ENCODE measurements around the gene PLAAT1.
A peak's percentile ranks its signal among the peaks of the same experiment; 100 is the strongest.

The PLAAT1 gene

DNA sequence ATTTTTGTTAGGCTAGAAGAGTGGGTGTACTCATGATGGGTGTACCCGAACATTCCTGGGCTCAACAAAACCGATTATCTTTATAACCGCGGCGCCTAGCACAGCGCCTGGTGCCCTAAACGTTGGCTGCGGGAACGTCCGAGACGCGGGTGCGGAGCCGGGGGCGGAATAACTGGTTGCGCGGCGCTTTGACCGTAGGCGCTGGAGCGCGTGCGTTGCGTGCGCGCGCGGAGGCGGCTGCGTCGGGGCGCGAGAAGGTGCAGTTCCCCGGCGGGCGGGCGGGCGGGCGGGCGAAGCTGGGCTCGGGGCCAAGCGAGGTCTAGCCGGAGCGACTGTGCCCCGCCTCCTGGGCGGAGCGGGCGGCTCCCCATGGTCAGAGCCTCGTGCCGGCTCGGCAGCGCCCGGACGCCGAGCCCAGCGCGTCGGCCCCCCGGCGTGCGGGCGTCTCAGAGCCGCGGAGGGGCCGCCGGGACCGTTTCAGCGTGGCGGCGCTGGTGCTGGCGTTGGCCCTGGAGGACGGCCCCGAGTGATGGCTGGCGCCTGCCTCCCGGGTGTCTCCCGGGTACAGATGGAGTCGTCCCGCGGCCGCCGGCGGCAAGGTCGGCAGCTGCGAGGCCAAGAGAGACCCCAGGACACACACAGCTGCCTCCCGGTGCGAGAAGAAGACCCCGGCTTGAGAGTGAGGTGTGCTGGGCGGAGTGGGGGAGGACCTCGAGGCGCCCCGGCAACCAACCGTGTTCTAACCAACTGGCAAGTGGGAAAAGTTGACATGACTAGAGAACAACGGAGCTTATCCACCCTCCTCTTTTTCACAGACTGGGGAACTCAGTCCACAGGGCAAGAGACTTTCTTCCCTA, at the start of gene PLAAT1:
TSS of gene PLAAT1 (plus strand) at position 373 of the 857 bp plus-strand sequence. CDS start 14,429 bp downstream, outside the sequence.
- Histone ChIP-seq H3K4me1 (ENCODE audit: control insufficient read depth, insufficient read depth, low read length) (peaks cover 2% of the 10 kb centered on the region; the same call in 1 of the 2 replicates), H3K4me3 (ENCODE audit: low read length) (peak within 1 kb of the TSS; percentile 27; the same call in 1 of the 2 replicates), H3K27me3 (ENCODE audit: control insufficient read depth, insufficient read depth, low read length) (no peaks in the 10 kb centered on the region; the same call in 1 of the 2 replicates), H3K27ac (ENCODE audit: low read length) (no peak within 1 kb of the TSS), H3K9me3 (ENCODE audit: control insufficient read depth, insufficient read depth, low read length) (no peaks in the 10 kb centered on the region), H3K36me3 (ENCODE audit: control insufficient read depth, insufficient read depth, low read length) (no peaks in the 10 kb centered on the region)
- no peak for DNase-seq (ENCODE audit: low read depth, low spot score)
- no CpG with 5 or more reads among the region's 93 CpGs for WGBS (ENCODE audit: insufficient coverage, insufficient read length)

DNA sequence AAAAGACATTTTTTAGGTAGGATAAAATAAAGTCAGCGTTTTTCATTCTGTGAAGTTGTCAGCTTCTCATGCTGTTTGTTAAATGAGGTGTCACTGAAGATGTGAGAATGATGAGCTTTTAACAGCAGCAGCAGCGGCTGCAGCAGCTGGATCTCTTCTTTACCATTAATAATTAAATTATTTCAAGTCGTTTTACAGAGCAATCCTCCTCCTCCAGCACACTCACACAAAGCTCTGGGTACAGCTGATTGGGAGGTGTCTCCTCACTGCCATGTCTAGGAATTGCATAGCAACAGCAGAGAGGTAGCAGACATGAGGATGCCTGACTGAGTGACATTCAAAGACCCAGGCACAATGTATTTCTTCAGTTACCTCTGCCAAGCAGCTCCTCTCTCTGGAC, 46.7 kb upstream of the PLAAT1 start:
- H3K4me3 ChIP-seq (ENCODE audit: low read length), result no peak overlapping the region
- no peak overlapping the region for H3K27ac ChIP-seq (ENCODE audit: low read length)
- DNase-seq (ENCODE audit: low read depth, low spot score), result no peak
- no peaks in the 10 kb centered on the region for H3K9me3 ChIP-seq (ENCODE audit: control insufficient read depth, insufficient read depth, low read length)
- no peaks in the 10 kb centered on the region for H3K36me3 ChIP-seq (ENCODE audit: control insufficient read depth, insufficient read depth, low read length)
- no CpG with 5 or more reads among the region's 3 CpGs for WGBS (ENCODE audit: insufficient coverage, insufficient read length)
- no peaks in the 10 kb centered on the region for H3K27me3 ChIP-seq (ENCODE audit: control insufficient read depth, insufficient read depth, low read length)
- H3K4me1 ChIP-seq (ENCODE audit: control insufficient read depth, insufficient read depth, low read length), result no peaks in the 10 kb centered on the region

DNA sequence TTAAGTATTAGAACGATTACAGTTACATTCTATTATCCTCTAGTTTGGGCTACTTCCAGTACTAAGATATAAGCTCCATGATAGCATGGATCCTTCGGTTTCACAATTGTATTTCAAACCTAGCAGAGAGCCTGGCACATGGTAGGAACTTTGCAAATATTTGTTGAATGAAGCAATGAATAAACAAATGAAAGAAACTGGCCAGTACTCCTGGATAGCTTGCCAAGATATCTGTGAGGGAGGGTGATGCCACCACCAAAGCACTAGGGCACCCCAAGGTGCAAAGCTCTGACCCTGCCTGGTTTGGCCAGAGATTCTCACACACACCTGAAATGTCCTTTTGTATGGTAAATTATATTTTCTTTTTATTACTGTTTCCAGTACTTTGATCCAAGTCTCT, 44.3 kb upstream of the PLAAT1 start:
- no peak for DNase-seq (ENCODE audit: low read depth, low spot score)

DNA sequence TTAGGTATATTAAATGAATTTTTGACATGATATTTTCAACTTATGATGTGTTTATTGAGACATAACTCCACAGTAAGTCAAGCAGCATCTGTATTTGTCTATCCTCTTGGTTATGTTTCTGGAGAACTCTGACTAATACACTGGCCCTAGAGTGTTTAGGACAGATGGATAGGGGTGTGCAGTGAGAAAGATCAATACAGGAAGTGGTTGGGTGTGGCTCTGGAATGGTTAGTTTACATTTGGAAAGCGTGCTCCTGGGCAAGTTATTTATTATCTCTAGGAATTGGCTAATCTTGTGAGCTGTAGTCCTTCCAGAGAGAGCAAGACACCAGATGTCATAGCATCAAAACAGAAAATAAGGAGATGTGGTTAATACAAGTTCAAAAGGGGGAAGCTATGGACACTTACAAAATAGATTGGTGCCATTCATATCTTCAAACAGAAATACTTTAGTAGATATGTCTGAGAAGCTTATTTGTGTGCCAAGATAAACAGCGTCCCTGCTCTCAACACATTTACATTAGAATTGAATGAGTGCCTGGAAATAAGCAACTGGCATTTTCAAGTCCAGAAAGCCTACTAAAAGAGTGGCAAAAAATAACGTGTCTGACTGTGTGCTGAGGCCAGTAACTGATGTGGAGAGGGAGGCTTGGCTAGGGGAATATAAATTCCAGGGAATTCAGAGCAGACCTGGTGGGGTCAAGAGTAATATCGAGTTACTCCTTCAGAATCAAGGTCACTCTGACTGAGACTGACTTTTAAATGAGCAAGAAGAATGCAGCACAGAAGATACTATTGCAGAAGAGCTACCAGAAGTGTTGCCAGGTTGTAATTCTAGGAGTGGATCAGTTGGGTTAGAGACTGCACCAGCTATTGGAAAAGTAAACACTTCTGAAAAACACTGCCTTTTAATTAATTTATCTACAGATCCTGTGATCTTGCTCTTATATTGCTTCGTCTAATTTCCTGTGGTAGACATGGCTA, 33.4 kb upstream of the PLAAT1 start:
- Histone ChIP-seq H3K36me3 (ENCODE audit: control insufficient read depth, insufficient read depth, low read length) (no peaks in the 10 kb centered on the region), H3K27me3 (ENCODE audit: control insufficient read depth, insufficient read depth, low read length) (no peaks in the 10 kb centered on the region), H3K27ac (ENCODE audit: low read length) (no peak overlapping the region), H3K4me3 (ENCODE audit: low read length) (no peak overlapping the region), H3K4me1 (ENCODE audit: control insufficient read depth, insufficient read depth, low read length) (no peaks in the 10 kb centered on the region), H3K9me3 (ENCODE audit: control insufficient read depth, insufficient read depth, low read length) (no peaks in the 10 kb centered on the region)
- DNase-seq (ENCODE audit: low read depth, low spot score), result no peak
- WGBS (ENCODE audit: insufficient coverage, insufficient read length), result no CpG with 5 or more reads among the region's 5 CpGs

More for the DNA sequence above, 44.3 kb upstream of the PLAAT1 start:
- no peaks in the 10 kb centered on the region for H3K27me3 ChIP-seq (ENCODE audit: control insufficient read depth, insufficient read depth, low read length)
- H3K4me3 ChIP-seq (ENCODE audit: low read length), result no peak overlapping the region
- WGBS (ENCODE audit: insufficient coverage, insufficient read length), result no CpG with 5 or more reads among the region's 2 CpGs
- no peaks in the 10 kb centered on the region for H3K4me1 ChIP-seq (ENCODE audit: control insufficient read depth, insufficient read depth, low read length)
- H3K36me3 ChIP-seq (ENCODE audit: control insufficient read depth, insufficient read depth, low read length), result no peaks in the 10 kb centered on the region
- no peak overlapping the region for H3K27ac ChIP-seq (ENCODE audit: low read length)
- H3K9me3 ChIP-seq (ENCODE audit: control insufficient read depth, insufficient read depth, low read length), result no peaks in the 10 kb centered on the region

DNA sequence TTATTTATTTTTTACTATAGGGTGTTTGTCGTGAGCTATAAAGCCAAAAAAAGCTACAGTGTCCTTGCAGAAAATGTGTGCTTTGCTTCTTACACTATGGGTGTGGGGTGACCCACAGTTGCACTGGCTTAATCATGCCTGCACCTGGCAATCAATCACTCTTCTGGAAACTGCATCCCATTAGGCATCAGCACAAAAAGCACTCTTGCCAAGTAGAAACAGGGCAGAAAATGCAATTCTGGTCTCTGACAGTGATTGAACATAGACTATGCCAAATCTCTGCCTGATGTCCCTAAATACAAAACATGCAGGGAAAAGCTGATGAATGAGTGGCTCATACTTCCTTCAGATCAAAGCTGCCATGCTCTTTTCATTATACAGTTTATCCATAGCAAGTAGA, 30.4 kb upstream of the PLAAT1 start:
- no peaks in the 10 kb centered on the region for H3K27me3 ChIP-seq (ENCODE audit: control insufficient read depth, insufficient read depth, low read length)
- no CpG with 5 or more reads among the region's 1 CpG for WGBS (ENCODE audit: insufficient coverage, insufficient read length)
- no peak overlapping the region for H3K27ac ChIP-seq (ENCODE audit: low read length)
- DNase-seq (ENCODE audit: low read depth, low spot score), result no peak
- H3K36me3 ChIP-seq (ENCODE audit: control insufficient read depth, insufficient read depth, low read length), result no peaks in the 10 kb centered on the region
- no peaks in the 10 kb centered on the region for H3K9me3 ChIP-seq (ENCODE audit: control insufficient read depth, insufficient read depth, low read length)
- no peak overlapping the region for H3K4me3 ChIP-seq (ENCODE audit: low read length)
- H3K4me1 ChIP-seq (ENCODE audit: control insufficient read depth, insufficient read depth, low read length), result no peaks in the 10 kb centered on the region

DNA sequence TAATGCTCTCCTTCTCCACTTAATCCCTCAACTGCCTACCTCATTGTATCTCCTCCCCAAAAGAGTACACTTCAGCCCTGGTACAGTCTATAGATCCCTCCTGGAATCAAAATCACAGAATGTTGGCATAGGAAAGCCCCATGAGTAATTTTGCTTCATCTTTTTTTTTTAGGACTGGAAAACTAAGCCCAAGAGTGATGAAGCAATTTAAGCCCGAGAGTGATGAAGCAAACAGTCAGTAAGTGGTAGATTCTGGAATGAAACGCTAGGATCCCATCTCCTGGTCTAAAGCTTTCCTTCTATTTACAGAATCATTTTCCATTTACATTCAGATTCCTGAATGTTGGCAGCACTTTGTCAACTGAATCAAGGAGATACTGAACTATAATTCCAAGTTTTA, 29.8 kb upstream of the PLAAT1 start:
- H3K27ac ChIP-seq (ENCODE audit: low read length), result no peak overlapping the region
- no peak for DNase-seq (ENCODE audit: low read depth, low spot score)
- H3K9me3 ChIP-seq (ENCODE audit: control insufficient read depth, insufficient read depth, low read length), result no peaks in the 10 kb centered on the region
- no peak overlapping the region for H3K4me3 ChIP-seq (ENCODE audit: low read length)
- H3K36me3 ChIP-seq (ENCODE audit: control insufficient read depth, insufficient read depth, low read length), result no peaks in the 10 kb centered on the region
- no peaks in the 10 kb centered on the region for H3K4me1 ChIP-seq (ENCODE audit: control insufficient read depth, insufficient read depth, low read length)
- WGBS (ENCODE audit: insufficient coverage, insufficient read length), result no CpG with 5 or more reads among the region's 2 CpGs
- no peaks in the 10 kb centered on the region for H3K27me3 ChIP-seq (ENCODE audit: control insufficient read depth, insufficient read depth, low read length)

DNA sequence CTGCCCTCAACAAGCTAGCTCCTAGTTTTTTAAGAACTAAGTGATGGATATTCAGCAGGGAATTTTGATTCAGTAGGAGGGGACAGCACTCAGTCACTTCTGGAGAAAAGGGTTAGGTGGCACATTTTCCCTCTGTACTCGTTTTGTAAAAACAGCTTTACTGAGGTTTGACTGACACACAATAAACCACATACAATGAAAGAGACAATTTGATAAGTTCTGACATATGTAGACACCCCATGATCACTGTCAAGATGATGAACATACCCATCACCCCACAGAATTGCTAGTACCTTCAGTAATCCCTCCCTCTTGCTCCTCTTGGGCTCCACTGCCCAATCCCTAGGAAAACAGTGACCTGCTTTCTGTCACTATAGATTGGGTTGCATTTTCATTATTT, 29.0 kb upstream of the PLAAT1 start:
- Histone ChIP-seq H3K36me3 (ENCODE audit: control insufficient read depth, insufficient read depth, low read length) (no peaks in the 10 kb centered on the region), H3K4me3 (ENCODE audit: low read length) (no peak overlapping the region), H3K27me3 (ENCODE audit: control insufficient read depth, insufficient read depth, low read length) (no peaks in the 10 kb centered on the region), H3K4me1 (ENCODE audit: control insufficient read depth, insufficient read depth, low read length) (no peaks in the 10 kb centered on the region), H3K27ac (ENCODE audit: low read length) (no peak overlapping the region), H3K9me3 (ENCODE audit: control insufficient read depth, insufficient read depth, low read length) (no peaks in the 10 kb centered on the region)
- WGBS (ENCODE audit: insufficient coverage, insufficient read length), result no CpG with 5 or more reads among the region's 1 CpG
- DNase-seq (ENCODE audit: low read depth, low spot score), result no peak

DNA sequence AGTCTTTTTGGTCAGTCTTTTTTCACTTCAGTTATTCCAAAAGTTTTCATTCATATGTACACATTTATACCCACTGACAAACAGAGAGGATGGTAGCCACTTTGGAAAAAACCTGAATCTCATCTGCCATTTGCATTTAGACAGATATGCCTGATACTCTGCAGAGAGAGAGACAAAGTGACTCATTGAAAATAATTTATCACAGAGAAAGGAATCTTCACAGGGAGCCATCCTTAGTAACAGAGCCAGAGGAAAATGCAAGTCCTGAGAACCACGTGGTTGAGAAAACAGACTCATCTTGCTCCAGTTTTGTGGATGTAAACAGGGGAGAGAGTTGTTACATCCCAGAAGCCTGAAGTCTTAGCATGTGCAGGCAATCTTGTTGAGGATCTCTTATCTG, 28.2 kb upstream of the PLAAT1 start:
- Histone ChIP-seq H3K4me1 (ENCODE audit: control insufficient read depth, insufficient read depth, low read length) (no peaks in the 10 kb centered on the region), H3K36me3 (ENCODE audit: control insufficient read depth, insufficient read depth, low read length) (no peaks in the 10 kb centered on the region), H3K4me3 (ENCODE audit: low read length) (no peak overlapping the region), H3K9me3 (ENCODE audit: control insufficient read depth, insufficient read depth, low read length) (no peaks in the 10 kb centered on the region), H3K27ac (ENCODE audit: low read length) (no peak overlapping the region), H3K27me3 (ENCODE audit: control insufficient read depth, insufficient read depth, low read length) (no peaks in the 10 kb centered on the region)
- WGBS (ENCODE audit: insufficient coverage, insufficient read length), result no CpG with 5 or more reads among the region's 1 CpG
- no peak for DNase-seq (ENCODE audit: low read depth, low spot score)

DNA sequence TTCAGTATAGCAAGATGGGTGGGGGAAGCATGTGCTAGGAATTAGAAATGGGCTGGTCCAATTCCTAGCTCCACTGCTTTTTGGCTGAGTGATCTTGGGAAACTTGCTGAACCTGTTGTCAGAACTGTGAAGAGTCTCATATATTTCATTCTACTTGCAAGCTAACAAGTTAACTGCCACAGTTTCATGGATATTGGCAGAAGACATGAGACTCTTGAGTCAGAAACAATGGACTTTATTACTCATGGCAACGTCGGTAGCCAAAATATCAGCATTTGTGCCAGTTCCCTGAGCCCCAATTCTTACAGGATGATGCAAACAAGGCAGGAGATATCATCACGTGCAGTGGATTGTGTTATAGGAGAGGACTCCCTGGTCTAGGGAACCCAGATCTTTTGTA, 26.6 kb upstream of the PLAAT1 start:
- H3K27ac ChIP-seq (ENCODE audit: low read length), result no peak overlapping the region
- H3K27me3 ChIP-seq (ENCODE audit: control insufficient read depth, insufficient read depth, low read length), result no peaks in the 10 kb centered on the region
- no peaks in the 10 kb centered on the region for H3K9me3 ChIP-seq (ENCODE audit: control insufficient read depth, insufficient read depth, low read length)
- no peaks in the 10 kb centered on the region for H3K4me1 ChIP-seq (ENCODE audit: control insufficient read depth, insufficient read depth, low read length)
- no peak overlapping the region for H3K4me3 ChIP-seq (ENCODE audit: low read length)
- no peak for DNase-seq (ENCODE audit: low read depth, low spot score)
- H3K36me3 ChIP-seq (ENCODE audit: control insufficient read depth, insufficient read depth, low read length), result no peaks in the 10 kb centered on the region
- WGBS (ENCODE audit: insufficient coverage, insufficient read length), result no CpG with 5 or more reads among the region's 3 CpGs

DNA sequence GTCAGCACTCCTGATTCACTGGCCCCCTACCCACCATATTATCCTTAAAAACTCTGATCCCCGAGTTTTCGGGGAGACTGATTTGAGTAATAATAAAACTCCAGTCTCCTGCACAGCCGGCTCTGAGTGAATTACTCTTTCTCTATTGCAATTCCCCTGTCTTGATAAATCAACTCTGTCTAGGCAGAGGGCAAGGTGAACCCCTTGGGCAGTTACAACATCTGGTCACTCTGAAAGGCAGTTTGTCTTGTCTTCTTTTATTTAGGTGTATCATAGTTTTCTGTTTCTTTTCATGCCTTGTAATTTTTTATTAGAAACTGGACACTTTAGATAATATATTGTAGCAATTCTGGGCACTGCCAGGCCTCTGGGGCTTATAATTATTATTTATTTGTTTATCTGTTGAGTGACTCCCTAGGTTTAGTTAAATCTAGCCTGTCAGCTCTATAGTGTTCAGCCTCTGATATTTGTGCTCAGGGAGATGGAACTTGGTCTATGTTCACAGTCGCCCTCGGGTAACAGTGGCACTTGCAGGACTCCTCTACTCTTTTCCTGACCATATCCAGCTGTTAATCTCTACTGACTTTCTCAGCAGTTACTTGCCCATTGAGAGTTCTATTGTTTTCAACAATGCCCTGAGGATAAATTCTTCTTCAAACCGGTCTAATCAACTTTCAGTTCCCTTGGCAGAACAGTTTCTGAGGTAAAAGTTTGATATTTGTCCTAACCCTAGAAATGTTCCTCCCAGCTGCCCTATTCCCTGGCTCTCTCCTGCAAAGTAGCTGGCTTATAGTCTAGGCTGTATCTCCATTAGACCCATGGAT, 15.5 kb upstream of the PLAAT1 start:
- Histone ChIP-seq H3K4me3 (ENCODE audit: low read length) (no peak overlapping the region), H3K27me3 (ENCODE audit: control insufficient read depth, insufficient read depth, low read length) (no peaks in the 10 kb centered on the region), H3K9me3 (ENCODE audit: control insufficient read depth, insufficient read depth, low read length) (no peaks in the 10 kb centered on the region), H3K36me3 (ENCODE audit: control insufficient read depth, insufficient read depth, low read length) (no peaks in the 10 kb centered on the region), H3K27ac (ENCODE audit: low read length) (no peak overlapping the region), H3K4me1 (ENCODE audit: control insufficient read depth, insufficient read depth, low read length) (peaks cover 7% of the 10 kb centered on the region; the same call in 1 of the 2 replicates)
- DNase-seq (ENCODE audit: low read depth, low spot score), result no peak
- no CpG with 5 or more reads among the region's 6 CpGs for whole genome bisulfite sequencing (ENCODE audit: insufficient coverage, insufficient read length)

Measured in iPS DF 6.9 (cell line).